Raji (cell line): Measurements from ENCODE around the gene GALNT18.

ENCODE experiments used
- POLR2A ChIP-seq: IDR thresholded peaks from 2 replicates; pipeline ENCODE4 v1.6.1; 2011; ENCODE audit warnings: low read depth, low read length, control low read depth; ENCODE audit not compliant: insufficient read depth

GALNT18 gene

DNA sequence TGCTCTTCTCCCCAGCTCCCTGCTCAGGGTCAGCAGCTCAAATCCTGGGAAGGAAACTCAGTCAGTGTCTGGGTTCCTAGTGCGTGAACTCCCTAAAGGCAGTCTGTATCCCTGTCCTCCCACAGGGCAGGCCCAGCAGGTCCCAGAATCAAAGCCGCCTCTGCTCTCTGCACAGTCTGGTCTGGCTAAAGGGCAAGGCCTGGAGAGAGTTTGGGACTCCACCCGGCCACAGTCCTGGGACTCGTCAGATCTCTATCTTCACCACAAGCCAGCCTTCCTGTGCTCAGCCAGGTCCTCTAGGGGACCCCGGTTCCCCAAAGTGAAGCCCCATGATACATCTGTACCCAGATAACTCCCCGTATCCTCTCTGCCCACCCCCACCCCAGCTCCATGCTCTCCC lies 212.6 kb downstream of the GALNT18 start:
- no peak for TF ChIP-seq POLR2A

GRCh38 chr11:11408436-11409221 lies 213.2 kb downstream of the GALNT18 start:
- no peak for TF ChIP-seq POLR2A

DNA sequence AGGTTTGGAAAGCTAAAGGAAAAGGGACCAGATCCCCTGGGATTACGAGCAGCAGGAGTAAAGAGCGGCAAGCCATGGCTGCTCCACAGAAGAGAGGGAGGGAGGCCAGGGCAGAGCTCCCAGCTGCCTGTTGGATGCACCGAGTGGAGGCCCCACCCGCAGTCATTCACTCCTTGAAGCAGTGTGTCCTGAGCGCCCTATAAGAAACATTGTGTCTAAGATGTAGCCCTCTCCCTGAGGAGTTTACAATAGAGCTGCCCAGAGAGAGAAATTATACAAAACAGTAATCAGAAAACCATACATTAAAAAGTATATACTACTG lies 214.1 kb downstream of the GALNT18 start:
- TF ChIP-seq POLR2A, result no peak

DNA sequence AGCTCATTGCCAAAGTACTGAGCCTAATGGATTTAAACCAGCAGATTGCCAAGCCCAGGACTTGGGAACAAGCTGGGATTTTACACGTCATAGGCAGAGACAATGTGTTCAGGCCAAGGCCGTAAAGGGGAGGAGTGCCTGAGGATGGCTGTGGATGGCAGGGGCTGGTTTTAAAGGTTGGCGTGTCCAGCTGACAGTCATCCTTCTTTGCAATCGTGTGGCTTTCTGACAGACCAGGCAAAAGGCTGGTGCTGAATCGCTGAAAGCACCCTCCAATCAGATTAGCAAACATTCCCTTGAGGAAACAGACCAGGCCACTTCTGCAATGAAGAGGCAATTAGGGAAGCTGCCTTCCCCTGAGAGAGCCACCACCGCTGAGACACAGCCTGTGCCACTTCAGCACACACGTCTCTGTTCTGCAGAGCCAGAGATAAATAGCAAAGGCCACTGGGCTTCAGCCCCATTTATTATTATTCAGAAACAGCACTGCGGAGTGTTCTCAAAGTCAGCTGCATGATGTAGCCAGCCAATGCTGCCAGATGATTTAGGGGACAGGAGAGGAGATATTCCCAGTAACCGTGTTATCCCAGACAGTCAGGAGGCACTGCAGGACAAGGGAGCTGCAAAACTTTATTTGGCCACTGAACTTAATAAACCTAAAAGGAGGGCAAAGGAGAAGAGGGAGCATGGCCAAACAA lies 214.6 kb downstream of the GALNT18 start:
- no peak for TF ChIP-seq POLR2A

- TF ChIP-seq POLR2A, result no peak
Observed at GRCh38 chr11:11406652-11407051, 215.2 kb downstream of the GALNT18 start.

DNA sequence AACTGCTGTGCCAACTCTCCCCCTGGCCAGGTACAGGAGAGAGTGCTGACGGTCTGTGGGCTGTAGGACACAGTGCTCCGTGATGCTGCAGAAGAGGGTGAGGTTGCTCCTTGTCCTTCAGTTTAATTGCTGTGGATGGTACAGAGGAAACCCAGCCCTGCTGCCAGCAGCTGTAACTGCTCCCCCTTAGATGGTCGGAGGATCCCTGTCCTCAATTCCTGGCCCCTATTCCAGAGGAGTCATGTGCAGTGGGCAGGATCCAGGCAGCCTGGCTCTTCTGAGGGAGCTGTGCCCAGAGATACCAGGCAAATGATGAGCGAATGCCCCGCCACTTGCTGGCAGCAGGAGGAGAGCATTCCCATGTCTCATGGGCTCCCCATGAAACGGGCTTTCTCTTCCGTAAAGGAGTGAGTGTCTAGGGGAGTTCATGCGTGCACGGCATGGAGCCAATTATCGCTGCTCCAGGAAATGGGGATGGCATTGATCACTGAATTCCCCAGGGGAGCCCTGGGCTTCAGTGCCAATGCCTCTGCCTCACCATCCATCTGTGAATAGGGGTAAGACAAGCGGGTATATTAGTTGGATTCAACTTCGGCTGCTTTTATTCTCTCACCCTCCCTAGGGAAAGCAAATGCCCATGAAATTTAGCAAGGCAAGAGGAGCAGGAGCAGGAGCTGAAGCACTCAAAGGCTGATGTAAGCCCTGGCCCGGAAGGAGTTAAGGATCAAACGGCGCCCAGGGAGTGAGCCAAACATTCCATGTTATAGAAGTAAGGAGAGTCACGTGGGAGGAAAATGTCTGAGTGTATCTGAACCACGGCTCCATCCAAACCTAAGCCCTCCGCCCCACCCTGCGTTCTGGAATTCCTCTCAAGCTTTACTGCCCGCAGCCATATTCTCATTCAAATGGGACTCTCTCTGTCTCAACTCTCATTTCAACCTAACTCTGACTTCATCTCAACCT lies 217.8 kb downstream of the GALNT18 start:
- no peak for TF ChIP-seq POLR2A

DNA sequence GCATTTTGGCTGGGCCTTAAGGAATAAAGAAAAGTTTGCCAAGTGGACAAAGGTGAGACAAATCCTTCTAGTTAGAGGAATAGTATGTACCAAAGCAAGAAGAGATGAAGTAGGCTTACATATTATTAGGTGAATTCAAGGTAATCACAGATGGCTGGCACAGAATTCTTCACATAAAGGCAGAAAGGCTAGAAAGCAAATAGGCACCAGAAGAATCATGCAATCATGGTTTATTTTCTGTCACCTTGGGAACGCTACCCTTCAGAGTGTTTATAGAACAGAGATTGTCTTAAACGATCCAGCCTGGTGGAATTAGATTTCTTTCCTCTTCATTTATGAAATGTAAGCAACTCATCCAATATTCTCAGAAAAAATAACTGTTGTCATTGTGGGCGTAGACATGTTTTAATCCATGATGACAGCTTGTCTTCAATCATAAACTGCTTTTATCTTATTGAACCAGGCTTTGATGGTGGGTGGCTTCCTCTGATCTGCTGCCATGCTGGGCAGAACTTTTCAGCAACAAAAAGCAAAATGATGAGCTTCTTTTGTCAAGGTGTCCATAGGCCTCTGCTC lies 219.8 kb downstream of the GALNT18 start:
- no peak for TF ChIP-seq POLR2A

- TF ChIP-seq POLR2A, result no peak
Observed at GRCh38 chr11:11400635-11401232, 221.1 kb downstream of the GALNT18 start.

DNA sequence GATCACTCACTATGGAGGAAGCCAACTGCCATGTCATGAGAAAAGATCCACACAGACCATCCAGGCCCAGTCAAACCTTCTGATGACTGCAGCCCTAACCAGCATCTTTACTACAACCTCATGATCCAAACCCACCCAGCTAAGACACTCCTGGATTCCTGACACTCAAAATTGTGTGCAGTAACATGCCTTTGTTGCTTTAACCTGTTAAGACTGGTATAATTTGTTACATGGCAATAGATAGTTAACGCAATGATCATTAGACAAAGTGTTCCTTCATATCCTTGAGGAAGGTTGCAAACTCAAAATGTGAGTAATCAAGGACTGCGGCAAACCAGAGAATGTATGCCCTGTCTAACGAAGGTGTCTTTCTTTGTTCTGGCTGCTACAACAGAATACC lies 221.7 kb downstream of the GALNT18 start:
- TF ChIP-seq POLR2A, result no peak

DNA sequence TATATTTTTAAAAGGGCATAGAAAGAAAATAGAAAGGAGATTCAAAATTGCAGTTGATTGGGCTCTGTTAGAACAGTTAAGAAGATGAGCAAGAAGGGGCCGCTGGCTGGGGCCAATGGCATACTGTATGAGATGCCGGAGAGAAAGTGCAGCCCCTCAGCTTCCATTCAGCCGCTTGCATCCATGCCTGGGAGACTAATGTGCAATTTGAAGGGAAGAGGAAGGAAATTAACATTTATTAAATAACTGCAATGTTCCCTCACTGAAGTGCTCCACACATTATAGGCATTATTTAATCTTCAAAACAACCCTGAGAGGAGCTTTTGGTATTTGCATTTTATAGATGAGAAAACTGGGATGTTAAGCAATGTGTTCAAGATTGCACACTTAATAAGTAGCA lies 224.0 kb downstream of the GALNT18 start:
- no peak for TF ChIP-seq POLR2A

GRCh38 chr11:11397036-11397415 lies 224.8 kb downstream of the GALNT18 start:
- TF ChIP-seq POLR2A, result no peak

- TF ChIP-seq POLR2A, result no peak
Observed at GRCh38 chr11:11396301-11397035, 225.3 kb downstream of the GALNT18 start.

GRCh38 chr11:11395126-11395525 lies 226.7 kb downstream of the GALNT18 start:
- TF ChIP-seq POLR2A, result no peak

DNA sequence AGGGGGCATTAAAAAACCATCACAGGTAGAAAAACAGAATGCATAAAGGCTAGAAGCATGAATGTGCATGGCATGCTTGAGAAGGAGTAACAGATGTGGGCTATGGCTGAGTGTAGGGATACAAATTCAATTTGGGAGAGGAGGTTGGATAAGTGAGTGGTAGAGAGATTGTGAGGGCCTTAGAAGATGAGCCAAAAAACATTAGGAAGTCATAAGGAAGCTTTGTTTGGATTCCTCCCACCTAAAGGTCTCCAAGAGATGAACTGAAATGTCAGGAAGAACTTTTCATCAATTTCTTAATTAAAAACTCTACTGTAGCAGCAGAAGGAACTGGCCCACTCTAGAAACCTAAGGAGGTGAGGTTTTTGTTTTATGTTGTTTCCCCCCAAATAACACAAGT lies 227.6 kb downstream of the GALNT18 start:
- TF ChIP-seq POLR2A, result no peak
